Panc1 (cell line): ENCODE measurements around the gene BAZ2B.

Source experiments
- CTCF ChIP-seq: fragments of 450-650 bp; IDR thresholded peaks from 2 replicates; pipeline ENCODE4 v1.5.1; 2017; ENCODE audit warnings: mild to moderate bottlenecking
- POLR2AphosphoS5 ChIP-seq: IDR thresholded peaks from 2 replicates; pipeline ENCODE4 v1.6.1; 2012; ENCODE audit warnings: mild to moderate bottlenecking, low read depth, low read length, moderate library complexity
- REST ChIP-seq, 2 experiments: IDR thresholded peaks; 2 replicates each; pipeline ENCODE4 v1.6.1; 2011 to 2012; ENCODE audit warnings: low read depth in 2 of 2, control low read depth in 1 of 2, low read length in 1 of 2, mild to moderate bottlenecking in 1 of 2, moderate library complexity in 1 of 2; ENCODE audit not compliant: insufficient read depth in 1 of 2
- SIN3A ChIP-seq: IDR thresholded peaks from 2 replicates; pipeline ENCODE4 v1.6.1; 2012; ENCODE audit warnings: low read depth, mild to moderate bottlenecking, low read length, moderate library complexity, borderline replicate concordance; ENCODE audit not compliant: insufficient read depth
- TCF7L2 ChIP-seq: IDR thresholded peaks from 2 replicates; pipeline ENCODE4 v1.6.1; 2011; ENCODE audit warnings: mild to moderate bottlenecking, low read depth, low read length, inconsistent platforms

DNA sequence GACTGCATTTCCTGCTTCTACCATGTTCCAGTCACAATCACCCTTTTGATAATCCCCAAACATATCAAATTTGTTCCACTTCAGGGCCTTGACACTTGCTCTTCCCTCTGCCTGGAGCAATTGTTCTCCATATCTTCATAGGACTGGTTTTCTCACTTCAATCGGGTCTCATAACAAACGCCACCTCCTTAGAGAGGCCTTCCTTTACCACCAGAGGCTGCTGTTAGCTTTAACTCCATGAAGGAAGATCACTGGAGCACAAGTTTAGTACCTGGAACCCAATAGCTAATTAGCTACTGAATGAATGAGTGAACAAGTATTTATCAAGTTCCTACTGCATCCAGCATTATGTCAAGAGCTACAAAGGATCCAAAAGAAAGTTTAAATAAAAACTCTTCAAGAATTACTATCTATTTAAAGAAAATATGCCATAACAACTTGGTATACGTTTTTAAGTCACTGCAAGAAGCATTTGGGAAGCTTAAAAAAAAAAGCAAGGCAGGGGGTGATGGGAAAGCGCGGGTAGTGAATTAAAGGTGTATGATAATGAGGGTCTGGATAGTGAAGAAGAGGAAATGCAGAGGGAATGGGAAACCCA is 58.8 kb downstream of the BAZ2B start:
- TF ChIP-seq CTCF (peak; percentile 80), REST (IDR thresholded peaks at IDR 0.05; ENCODE audit: insufficient read depth in 1 of 2, low read depth in 2 of 2, low read length in 1 of 2) (no peak), POLR2AphosphoS5 (no peak), SIN3A (no peak), TCF7L2 (no peak)
